ENCODE data around the gene UVRAG.

UVRAG gene

DNA sequence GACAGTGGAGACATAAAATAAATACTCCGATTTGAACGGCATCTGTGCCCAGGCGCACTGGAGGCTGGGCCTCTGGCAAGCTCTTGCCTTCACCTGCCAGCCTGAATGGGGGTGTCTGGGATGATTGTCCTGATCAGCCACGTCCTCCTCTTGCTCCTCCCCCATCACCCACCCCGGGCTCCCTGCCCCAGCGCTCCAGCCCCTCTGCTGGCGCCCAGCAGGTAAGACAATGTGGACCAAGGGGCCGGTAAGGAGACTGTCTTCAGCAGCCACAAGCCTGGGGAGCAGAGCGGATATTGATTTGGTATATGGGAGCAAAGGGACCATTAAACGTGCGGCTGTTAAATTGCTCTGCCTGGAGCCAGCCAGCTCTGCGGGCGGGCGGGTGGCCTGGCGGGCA, 366.4 kb downstream of the UVRAG start:
- no peaks in the 10 kb centered on the region for H3K27me3 ChIP-seq (ENCODE audit: low read depth, low read length)
- H3K4me1 ChIP-seq (ENCODE audit: control insufficient read depth in 1 of 2, insufficient read depth in 2 of 2, low read length in 2 of 2), result peaks cover 0 to 4% of the 10 kb centered on the region in 2 donors
- no peaks in the 10 kb centered on the region for H3K36me3 ChIP-seq (ENCODE audit: control insufficient read depth in 1 of 2, insufficient read depth in 2 of 2, low read length in 2 of 2)
- no peak overlapping the region for H3K4me3 ChIP-seq (ENCODE audit: low read depth in 1 of 2, low read length in 2 of 2)
- no peak overlapping the region for H3K27ac ChIP-seq (ENCODE audit: low read length)
- no peaks in the 10 kb centered on the region for H3K9me3 ChIP-seq (ENCODE audit: control insufficient read depth in 1 of 2, low read length in 2 of 2)

DNA sequence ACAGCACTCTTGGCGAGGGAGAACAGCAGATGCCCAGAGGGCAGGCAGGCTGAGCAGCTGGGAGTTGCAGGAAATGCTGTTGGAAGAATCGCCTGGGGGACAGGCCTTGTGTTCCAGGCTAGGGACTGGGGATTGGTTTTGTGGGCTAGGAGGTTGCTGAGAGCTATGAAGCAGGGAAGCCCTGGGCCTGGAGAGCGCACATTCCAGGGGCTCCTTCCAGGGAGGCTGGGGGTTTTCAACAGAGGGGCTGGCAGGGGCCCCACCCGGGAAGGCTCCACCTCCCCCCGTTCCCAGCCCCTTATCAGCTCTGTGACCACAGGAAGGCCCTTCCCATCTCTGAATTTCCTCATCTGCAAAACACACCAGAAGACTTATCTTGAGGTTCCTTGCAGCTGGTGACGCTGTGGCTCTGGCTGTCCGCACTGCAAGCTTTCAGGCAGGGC, 369.6 kb downstream of the UVRAG start:
- Histone ChIP-seq H3K36me3 (ENCODE audit: control insufficient read depth in 1 of 2, insufficient read depth in 2 of 2, low read length in 2 of 2) (no peaks in the 10 kb centered on the region), H3K4me3 (ENCODE audit: low read depth in 1 of 2, low read length in 2 of 2) (no peak overlapping the region), H3K27me3 (ENCODE audit: low read depth, low read length) (no peaks in the 10 kb centered on the region), H3K4me1 (ENCODE audit: control insufficient read depth in 1 of 2, insufficient read depth in 2 of 2, low read length in 2 of 2) (peaks cover 0 to 4% of the 10 kb centered on the region in 2 donors), H3K27ac (ENCODE audit: low read length) (no peak overlapping the region), H3K9me3 (ENCODE audit: control insufficient read depth in 1 of 2, low read length in 2 of 2) (no peaks in the 10 kb centered on the region)

DNA sequence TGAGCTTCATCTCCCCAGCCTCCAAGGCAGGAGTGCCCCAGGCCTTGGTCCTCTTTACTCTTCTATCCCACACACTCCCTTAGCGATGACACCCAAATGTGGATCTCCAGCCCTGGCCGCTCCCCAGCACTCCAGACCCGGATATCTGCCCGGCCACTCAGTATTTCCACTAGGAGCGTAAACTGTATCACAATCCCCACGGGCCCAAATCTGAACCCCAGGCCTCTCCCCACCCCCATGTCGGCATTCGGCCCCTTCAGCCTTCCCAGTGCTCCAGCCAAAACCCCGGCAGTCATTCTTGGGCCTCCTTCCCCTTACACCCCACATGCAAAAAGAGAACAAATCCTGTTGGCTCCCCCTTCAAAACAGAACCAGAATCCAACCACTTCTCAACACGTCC, 370.5 kb downstream of the UVRAG start:
- no peaks in the 10 kb centered on the region for H3K36me3 ChIP-seq (ENCODE audit: control insufficient read depth in 1 of 2, insufficient read depth in 2 of 2, low read length in 2 of 2)
- H3K27ac ChIP-seq (ENCODE audit: low read length), result no peak overlapping the region
- H3K27me3 ChIP-seq (ENCODE audit: low read depth, low read length), result no peaks in the 10 kb centered on the region
- no peak overlapping the region for H3K4me3 ChIP-seq (ENCODE audit: low read depth in 1 of 2, low read length in 2 of 2)
- H3K4me1 ChIP-seq (ENCODE audit: control insufficient read depth in 1 of 2, insufficient read depth in 2 of 2, low read length in 2 of 2), result peaks cover 0 to 7% of the 10 kb centered on the region in 2 donors
- H3K9me3 ChIP-seq (ENCODE audit: control insufficient read depth in 1 of 2, low read length in 2 of 2), result no peaks in the 10 kb centered on the region

DNA sequence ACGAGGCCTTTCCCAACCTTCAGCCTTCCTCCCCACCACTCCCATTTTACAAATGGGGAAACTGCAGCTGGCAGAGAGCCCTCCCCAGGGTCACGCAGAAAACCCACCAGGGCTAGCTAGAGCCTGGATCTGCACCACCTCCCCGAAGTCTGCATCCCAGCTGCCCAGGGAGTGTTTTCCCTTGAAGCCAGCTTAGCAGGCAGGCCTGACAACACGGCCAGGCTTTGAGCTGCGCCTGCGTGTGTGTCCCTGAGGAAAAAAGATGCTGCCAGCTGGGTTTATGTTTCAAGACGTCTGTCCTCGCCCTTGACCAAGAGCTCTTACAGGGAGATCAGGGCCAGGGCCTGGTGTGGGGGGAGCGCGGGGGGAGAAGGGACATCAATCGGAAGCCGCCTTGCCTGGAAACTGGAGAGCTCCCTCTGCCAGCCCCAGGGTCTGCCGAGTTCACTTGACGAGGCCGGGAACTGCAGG, 371.0 kb downstream of the UVRAG start:
- H3K27me3 ChIP-seq (ENCODE audit: low read depth, low read length), result no peaks in the 10 kb centered on the region
- no peaks in the 10 kb centered on the region for H3K36me3 ChIP-seq (ENCODE audit: control insufficient read depth in 1 of 2, insufficient read depth in 2 of 2, low read length in 2 of 2)
- peaks cover 0 to 7% of the 10 kb centered on the region in 2 donors for H3K4me1 ChIP-seq (ENCODE audit: control insufficient read depth in 1 of 2, insufficient read depth in 2 of 2, low read length in 2 of 2)
- no peak overlapping the region for H3K4me3 ChIP-seq (ENCODE audit: low read depth in 1 of 2, low read length in 2 of 2)
- no peaks in the 10 kb centered on the region for H3K9me3 ChIP-seq (ENCODE audit: control insufficient read depth in 1 of 2, low read length in 2 of 2)
- no peak overlapping the region for H3K27ac ChIP-seq (ENCODE audit: low read length)

DNA sequence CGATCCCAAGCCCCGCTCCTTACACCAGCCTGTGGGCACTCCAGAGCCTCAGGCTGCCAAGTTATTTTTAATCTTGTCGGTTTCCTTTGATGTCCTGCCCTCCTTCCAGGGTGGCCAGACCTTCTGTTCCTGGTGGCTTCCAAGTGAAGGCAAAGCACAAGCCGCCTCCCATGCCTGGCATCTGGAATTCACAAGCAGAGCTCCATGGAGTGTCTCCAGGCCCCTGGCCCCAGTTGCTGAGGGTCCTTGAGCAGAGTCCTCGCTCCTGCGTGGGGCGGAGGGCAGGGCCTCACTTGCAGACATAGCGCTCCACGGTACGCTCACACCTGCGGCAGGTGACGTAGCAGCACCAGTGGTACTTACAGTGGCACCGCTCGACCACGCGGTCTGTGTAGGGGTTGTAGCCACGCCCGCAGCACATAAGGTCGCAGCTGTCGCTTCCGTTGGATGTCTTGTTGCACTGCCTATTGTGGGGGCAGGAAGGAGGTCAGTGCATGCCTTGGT, 371.8 kb downstream of the UVRAG start:
- Histone ChIP-seq H3K27ac (ENCODE audit: low read length) (no peak overlapping the region), H3K4me3 (ENCODE audit: low read depth in 1 of 2, low read length in 2 of 2) (no peak overlapping the region), H3K27me3 (ENCODE audit: low read depth, low read length) (no peaks in the 10 kb centered on the region), H3K36me3 (ENCODE audit: control insufficient read depth in 1 of 2, insufficient read depth in 2 of 2, low read length in 2 of 2) (no peaks in the 10 kb centered on the region), H3K9me3 (ENCODE audit: control insufficient read depth in 1 of 2, low read length in 2 of 2) (no peaks in the 10 kb centered on the region), H3K4me1 (ENCODE audit: control insufficient read depth in 1 of 2, insufficient read depth in 2 of 2, low read length in 2 of 2) (peaks cover 0 to 7% of the 10 kb centered on the region in 2 donors)

DNA sequence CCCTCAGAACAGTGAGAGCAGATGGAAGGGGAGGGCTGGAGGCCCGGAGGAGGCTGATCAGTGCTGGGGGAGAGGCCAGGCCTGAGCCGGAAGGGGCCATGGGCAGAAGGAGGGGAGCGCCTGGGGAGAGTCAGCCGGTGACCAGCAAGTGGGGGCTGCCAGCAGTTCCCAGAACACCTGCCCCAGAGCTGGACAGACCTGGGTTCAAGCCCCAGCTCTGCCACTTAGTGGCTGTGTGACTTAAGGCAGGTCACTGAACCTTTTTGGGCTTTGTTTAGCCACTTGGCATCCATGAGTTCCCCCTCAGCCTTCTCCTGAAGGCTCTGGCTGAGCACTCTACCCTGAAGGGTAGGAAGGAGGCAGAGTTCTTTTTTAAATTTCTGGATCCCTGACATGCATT, 373.9 kb downstream of the UVRAG start:
- H3K4me1 ChIP-seq (ENCODE audit: control insufficient read depth in 1 of 2, insufficient read depth in 2 of 2, low read length in 2 of 2), result peaks cover 0 to 7% of the 10 kb centered on the region in 2 donors
- no peaks in the 10 kb centered on the region for H3K27me3 ChIP-seq (ENCODE audit: low read depth, low read length)
- no peak overlapping the region for H3K27ac ChIP-seq (ENCODE audit: low read length)
- no peaks in the 10 kb centered on the region for H3K9me3 ChIP-seq (ENCODE audit: control insufficient read depth in 1 of 2, low read length in 2 of 2)
- H3K36me3 ChIP-seq (ENCODE audit: control insufficient read depth in 1 of 2, insufficient read depth in 2 of 2, low read length in 2 of 2), result no peaks in the 10 kb centered on the region
- H3K4me3 ChIP-seq (ENCODE audit: low read depth in 1 of 2, low read length in 2 of 2), result no peak overlapping the region

DNA sequence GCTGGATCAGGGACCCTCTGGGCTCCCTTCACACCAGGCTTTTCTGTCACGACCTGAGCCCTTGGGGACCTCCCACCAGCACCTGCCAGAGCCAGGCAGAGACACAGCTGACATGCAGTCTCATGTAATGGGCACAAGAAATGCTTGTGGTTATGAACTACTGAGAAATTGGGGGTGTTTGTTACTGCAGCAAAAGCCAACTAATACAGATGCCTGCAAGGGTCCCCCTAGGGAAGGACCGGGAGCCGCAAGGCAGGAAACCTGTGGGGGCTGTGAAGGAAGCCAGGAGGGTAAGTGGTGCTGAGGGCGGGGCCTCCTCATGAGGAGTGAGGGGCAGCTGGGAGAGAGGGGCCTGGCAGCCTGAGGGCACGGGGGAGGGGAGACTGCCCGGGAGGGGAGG, 374.7 kb downstream of the UVRAG start:
- no peak overlapping the region for H3K4me3 ChIP-seq (ENCODE audit: low read depth in 1 of 2, low read length in 2 of 2)
- no peaks in the 10 kb centered on the region for H3K36me3 ChIP-seq (ENCODE audit: control insufficient read depth in 1 of 2, insufficient read depth in 2 of 2, low read length in 2 of 2)
- no peak overlapping the region for H3K27ac ChIP-seq (ENCODE audit: low read length)
- H3K4me1 ChIP-seq (ENCODE audit: control insufficient read depth in 1 of 2, insufficient read depth in 2 of 2, low read length in 2 of 2), result peaks cover 0 to 7% of the 10 kb centered on the region in 2 donors
- no peaks in the 10 kb centered on the region for H3K27me3 ChIP-seq (ENCODE audit: low read depth, low read length)
- H3K9me3 ChIP-seq (ENCODE audit: control insufficient read depth in 1 of 2, low read length in 2 of 2), result no peaks in the 10 kb centered on the region

DNA sequence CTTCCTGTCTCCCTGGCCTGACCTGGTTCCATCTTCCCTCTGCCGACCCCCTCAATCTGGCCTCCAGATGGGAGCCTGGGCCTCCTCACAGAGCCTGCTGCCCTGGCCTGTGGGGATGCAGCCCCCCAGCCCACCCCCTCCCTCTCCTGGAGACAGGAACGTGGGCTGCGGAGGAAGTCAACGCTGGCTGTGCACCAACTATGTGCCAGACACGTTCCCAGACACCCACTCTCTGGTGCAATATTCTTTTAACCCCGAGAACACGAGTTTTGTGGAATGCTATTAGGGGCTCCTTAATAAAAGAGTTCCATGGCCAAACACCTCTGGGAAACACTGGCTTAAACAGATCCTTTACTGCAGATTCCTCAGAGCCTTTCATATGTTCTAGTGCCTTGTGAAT, 375.4 kb downstream of the UVRAG start:
- Histone ChIP-seq H3K4me1 (ENCODE audit: control insufficient read depth in 1 of 2, insufficient read depth in 2 of 2, low read length in 2 of 2) (peaks cover 0 to 7% of the 10 kb centered on the region in 2 donors), H3K9me3 (ENCODE audit: control insufficient read depth in 1 of 2, low read length in 2 of 2) (no peaks in the 10 kb centered on the region), H3K27me3 (ENCODE audit: low read depth, low read length) (no peaks in the 10 kb centered on the region), H3K4me3 (ENCODE audit: low read depth in 1 of 2, low read length in 2 of 2) (no peak overlapping the region), H3K27ac (ENCODE audit: low read length) (no peak overlapping the region), H3K36me3 (ENCODE audit: control insufficient read depth in 1 of 2, insufficient read depth in 2 of 2, low read length in 2 of 2) (no peaks in the 10 kb centered on the region)

All from muscle layer of duodenum (tissue), 2 donors.